GM10266 (cell line): Measurements from ENCODE around the gene KDM4D.
"Not testable (repeated sequence)": the region's sequence is repeated elsewhere in the genome, so short reads cannot be mapped to it uniquely, and the experiment has no call there.

Source experiments
- DNase-seq: peaks from one replicate; pipeline ENCODE4 v3.0.0; 2012; ENCODE audit errors: extremely low spot score
- TF ChIP-seq, protein P1 (sequence below): IDR thresholded peaks from 2 replicates; pipeline ENCODE4 v1.5.1; 2012; ENCODE audit warnings: mild to moderate bottlenecking, low read depth; ENCODE audit not compliant: control insufficient read depth, insufficient read depth; ENCODE audit errors: missing control alignments

The KDM4D gene

DNA sequence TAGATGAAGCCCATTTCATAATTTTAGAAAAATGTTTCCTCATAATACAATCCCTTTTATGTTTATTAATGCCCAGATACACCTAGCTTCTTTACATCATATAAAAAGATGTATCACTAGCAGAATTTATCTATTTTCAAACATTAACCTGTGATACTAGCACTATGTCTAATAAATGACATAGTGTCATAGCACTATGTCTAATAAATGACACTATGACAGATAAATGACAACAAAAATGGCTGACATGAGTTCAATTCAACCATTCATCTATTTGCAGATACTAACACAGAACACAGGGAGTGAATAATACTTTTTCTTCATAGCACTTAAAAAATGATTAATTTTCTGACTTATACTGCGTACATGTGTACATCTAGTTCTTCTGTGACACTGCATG is 32.1 kb downstream of the KDM4D start:
- TF ChIP-seq, protein P1, sequence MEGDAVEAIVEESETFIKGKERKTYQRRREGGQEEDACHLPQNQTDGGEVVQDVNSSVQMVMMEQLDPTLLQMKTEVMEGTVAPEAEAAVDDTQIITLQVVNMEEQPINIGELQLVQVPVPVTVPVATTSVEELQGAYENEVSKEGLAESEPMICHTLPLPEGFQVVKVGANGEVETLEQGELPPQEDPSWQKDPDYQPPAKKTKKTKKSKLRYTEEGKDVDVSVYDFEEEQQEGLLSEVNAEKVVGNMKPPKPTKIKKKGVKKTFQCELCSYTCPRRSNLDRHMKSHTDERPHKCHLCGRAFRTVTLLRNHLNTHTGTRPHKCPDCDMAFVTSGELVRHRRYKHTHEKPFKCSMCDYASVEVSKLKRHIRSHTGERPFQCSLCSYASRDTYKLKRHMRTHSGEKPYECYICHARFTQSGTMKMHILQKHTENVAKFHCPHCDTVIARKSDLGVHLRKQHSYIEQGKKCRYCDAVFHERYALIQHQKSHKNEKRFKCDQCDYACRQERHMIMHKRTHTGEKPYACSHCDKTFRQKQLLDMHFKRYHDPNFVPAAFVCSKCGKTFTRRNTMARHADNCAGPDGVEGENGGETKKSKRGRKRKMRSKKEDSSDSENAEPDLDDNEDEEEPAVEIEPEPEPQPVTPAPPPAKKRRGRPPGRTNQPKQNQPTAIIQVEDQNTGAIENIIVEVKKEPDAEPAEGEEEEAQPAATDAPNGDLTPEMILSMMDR, result no peak
- DNase-seq, result no peak

DNA sequence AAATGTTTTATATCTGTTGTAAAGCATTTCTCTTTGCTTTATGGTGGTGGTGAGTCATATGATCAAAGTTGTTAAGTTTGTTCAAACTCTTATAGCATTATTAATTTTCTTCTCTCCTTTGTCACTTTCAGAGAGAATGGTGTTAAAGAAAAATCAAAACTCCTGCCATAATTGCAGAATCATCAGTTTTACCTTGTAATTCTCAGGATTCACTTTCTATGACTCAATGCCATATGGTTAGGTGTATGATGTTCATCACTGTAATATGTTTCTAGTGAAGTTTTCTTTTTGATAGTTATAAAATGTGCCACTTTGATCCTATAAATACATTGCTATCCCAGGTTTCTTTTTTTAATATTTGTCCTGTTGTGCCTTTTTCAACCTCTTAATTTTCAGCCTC is 37.9 kb downstream of the KDM4D start:
- DNase-seq, result no peak
- TF ChIP-seq, protein P1, result no peak

DNA sequence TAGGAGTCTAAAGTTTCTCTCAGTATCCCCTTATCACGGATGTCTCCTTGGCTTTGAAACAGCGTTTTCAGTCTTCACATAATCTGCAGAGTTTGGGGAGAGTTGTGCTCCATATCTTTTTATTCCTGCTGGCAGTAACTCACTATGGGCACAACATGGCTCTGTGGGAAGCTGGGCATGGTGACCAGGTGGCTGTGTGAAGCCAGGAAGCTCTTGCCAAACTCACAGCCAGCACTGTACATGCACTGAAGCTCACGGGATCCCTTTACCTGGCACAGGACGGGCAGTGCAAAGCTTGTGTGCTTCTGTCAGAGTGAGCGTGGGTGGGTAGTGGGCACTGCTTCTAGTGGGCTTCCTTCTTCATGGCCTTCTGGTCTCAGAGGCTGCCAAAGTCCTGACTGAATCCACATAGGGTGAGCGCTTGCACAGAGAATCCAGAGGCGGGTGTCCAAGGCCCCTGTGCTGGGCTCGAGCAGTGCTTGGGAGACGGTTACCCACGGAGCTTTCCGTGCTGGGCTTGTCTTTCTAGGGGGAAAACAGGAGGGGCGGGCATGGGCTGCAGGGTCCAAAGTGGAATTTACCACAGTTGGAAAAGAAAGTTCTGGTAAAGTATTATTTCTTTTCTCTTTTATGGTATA is 40.8 kb downstream of the KDM4D start:
- DNase-seq, result no peak
- TF ChIP-seq, protein P1, result no peak

DNA sequence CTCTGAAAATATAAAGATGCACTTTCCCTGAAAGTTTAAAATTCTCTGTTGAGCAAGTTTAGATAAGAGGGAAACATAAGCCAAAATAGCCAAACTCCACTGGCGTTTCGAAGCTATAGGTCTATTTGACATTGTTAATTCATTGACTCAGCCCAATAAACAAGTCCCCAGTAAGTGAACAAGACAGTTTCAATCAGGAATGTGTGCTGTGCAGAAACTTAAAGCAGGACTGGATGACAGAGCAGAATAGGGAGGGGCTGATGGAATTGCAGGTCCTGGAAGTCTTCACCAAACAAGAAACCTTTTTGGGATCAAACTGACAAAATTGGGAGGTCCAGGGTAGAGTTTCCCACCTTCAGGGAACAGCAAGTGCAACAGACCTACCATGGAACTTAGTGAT is 42.6 kb downstream of the KDM4D start:
- no peak for DNase-seq
- TF ChIP-seq, protein P1, result no peak

DNA sequence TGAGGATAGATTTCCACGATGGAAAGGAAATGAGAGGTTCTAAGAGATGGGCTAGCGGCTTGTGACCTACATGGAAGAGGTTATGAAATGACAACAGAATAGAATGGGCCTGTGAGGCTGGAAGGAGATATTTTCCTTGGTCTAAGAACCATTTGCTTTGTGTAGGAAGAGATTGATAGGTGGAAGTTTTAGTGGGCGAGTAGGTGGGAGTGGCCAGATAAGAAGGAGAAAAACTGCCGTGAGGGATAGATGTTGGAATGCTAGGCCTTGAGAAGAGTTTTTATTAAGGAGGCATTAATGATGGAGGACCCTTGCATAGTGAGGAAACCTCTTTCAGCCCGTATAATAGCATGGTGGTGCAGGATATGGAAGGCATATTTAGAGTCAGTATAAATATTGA is 48.0 kb downstream of the KDM4D start:
- not testable (repeated sequence) for DNase-seq

DNA sequence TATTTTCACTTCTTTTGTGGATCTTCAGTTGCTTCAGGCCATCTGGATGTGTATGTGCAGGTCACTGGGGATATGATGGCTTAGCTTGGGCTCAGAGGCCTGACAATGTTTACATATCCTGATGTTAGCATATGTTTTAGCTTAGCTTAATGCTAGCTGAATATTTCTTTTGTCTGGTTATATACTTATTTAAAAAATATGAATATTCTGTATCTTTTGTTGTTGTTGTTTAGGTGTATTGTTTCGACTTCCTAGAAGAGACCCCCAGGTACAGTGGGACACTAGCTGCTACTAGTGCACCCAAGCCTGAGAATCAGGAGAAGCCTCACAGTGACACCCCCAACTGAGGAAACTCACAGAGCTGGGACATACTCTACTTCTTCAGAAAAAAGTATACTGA is 51.4 kb downstream of the KDM4D start, which contains the start of gene KDM4E:
Gene KDM4E, plus strand, starts transcription at position 301 of the 400 bp plus-strand sequence. CDS start 300 bp downstream, outside the sequence.
- TF ChIP-seq, protein P1, result no peak

DNA sequence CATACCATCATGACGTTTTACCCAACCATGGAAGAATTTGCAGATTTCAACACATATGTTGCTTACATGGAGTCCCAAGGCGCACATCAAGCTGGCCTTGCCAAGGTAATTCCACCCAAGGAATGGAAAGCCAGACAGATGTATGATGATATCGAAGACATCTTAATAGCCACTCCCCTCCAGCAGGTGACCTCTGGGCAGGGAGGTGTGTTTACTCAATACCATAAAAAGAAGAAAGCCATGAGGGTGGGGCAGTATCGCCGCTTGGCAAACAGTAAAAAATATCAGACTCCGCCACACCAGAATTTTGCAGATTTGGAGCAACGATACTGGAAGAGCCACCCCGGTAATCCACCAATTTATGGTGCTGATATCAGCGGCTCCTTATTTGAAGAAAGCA is 52.1 kb downstream of the KDM4D start:
- DNase-seq, result not testable (repeated sequence)

More for the DNA sequence above, 51.4 kb downstream of the KDM4D start, which contains the start of gene KDM4E:
- DNase-seq, result no peak

DNA sequence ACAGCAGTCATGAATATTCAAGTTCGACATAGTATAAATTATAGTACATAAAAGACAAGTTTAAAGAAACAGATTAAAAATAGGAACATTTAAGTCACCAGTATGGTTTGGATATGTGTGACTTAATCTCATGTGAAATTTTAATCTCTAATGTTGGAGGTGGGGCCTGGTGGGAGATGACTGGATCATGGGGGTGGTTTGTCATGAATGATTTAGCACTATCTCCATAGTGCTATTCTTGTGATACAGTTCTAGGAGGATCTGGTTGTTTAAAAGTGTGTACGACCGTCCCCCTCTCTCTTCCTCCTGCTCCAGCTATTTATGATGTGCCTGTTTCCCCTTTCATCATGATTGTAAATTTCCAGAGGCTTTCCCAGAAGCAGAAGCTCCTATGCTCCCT is 54.8 kb downstream of the KDM4D start:
- TF ChIP-seq, protein P1, result no peak
- DNase-seq, result no peak

DNA sequence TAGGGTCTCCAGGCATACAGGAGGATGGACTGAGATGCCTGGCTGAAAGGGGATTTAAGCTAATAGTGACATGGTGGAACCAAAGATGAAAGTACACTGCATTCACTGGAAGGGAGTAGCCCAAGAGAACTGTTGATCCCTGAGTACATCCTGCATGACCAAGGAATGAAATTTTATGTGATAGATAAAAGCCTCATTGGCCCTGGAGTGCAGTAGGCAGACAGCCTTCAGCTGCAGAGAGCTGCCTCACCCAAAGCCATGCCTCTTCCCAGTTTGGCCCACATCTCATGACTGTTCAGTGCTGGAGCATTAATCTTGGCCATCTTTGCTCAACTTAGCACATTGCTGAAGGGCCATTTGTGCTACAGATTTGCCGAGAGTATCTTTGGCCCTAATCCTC is 59.5 kb downstream of the KDM4D start:
- TF ChIP-seq, protein P1, result no peak
- no peak for DNase-seq
